NCI-H460 (cell line): ENCODE data around the gene CEACAM8. TPM values are rescaled to one million over a fixed set of nuclear protein-coding genes. Genes with fewer than 3 reads are reported as not detected.
"Not testable (repeated sequence)": the region's sequence is repeated elsewhere in the genome, so short reads cannot be mapped to it uniquely, and the experiment has no call there.

Experiments
- DNase-seq: peaks from one replicate; pipeline ENCODE4 v3.0.0-alpha.2; 2016; ENCODE audit warnings: low read depth; ENCODE audit errors: extremely low read depth
- total RNA-seq: library from RNA; depleted of rRNA; stranded (reverse); fragments of >200 nt; shearing (Covaris generic); gene quantifications from 2 replicates; pipeline ENCODE4 v1.2.3, GENCODE V29; 2014

Gene CEACAM8
- total RNA-seq, 1 experiment from 2014 or later, result not detected

GRCh38 chr19:42576241-42576640, 18.5 kb downstream of the CEACAM8 start:
- no peak for DNase-seq

- no peak for DNase-seq
Observed at GRCh38 chr19:42573642-42574041, 21.1 kb downstream of the CEACAM8 start.

- no peak for DNase-seq
Observed at GRCh38 chr19:42571116-42571515, 23.6 kb downstream of the CEACAM8 start.

- no peak for DNase-seq
Observed at GRCh38 chr19:42569193-42569592, 25.5 kb downstream of the CEACAM8 start.

- DNase-seq, result no peak
Observed at GRCh38 chr19:42568006-42568405, 26.7 kb downstream of the CEACAM8 start.

- DNase-seq, result no peak
Observed at GRCh38 chr19:42567567-42567966, 27.2 kb downstream of the CEACAM8 start.

GRCh38 chr19:42563352-42564210, 31.1 kb downstream of the CEACAM8 start:
- DNase-seq, result peak; percentile 19

GRCh38 chr19:42561512-42561911, 33.2 kb downstream of the CEACAM8 start:
- DNase-seq, result no peak

GRCh38 chr19:42560731-42561130, 34.0 kb downstream of the CEACAM8 start:
- DNase-seq, result no peak

- DNase-seq, result no peak
Observed at GRCh38 chr19:42558450-42559150, 36.1 kb downstream of the CEACAM8 start.

- DNase-seq, result not testable (repeated sequence)
Observed at GRCh38 chr19:42557386-42557871, 37.3 kb downstream of the CEACAM8 start.

GRCh38 chr19:42555801-42556200, 38.9 kb downstream of the CEACAM8 start:
- DNase-seq, result no peak

GRCh38 chr19:42555317-42555716, 39.4 kb downstream of the CEACAM8 start:
- DNase-seq, result no peak

- no peak for DNase-seq
Observed at GRCh38 chr19:42554046-42554575, 40.6 kb downstream of the CEACAM8 start.

- no peak for DNase-seq
Observed at GRCh38 chr19:42553292-42554045, 41.3 kb downstream of the CEACAM8 start.

GRCh38 chr19:42552086-42553065, 42.3 kb downstream of the CEACAM8 start:
- no peak for DNase-seq

GRCh38 chr19:42550521-42550920, 44.2 kb downstream of the CEACAM8 start:
- not testable (repeated sequence) for DNase-seq

- not testable (repeated sequence) for DNase-seq
Observed at GRCh38 chr19:42549067-42549466, 45.7 kb downstream of the CEACAM8 start.

- no peak for DNase-seq
Observed at GRCh38 chr19:42548552-42548951, 46.2 kb downstream of the CEACAM8 start.

GRCh38 chr19:42547929-42548328, 46.8 kb downstream of the CEACAM8 start:
- no peak for DNase-seq
